Neural progenitor cell (in vitro differentiated cells): ENCODE data around the gene SLC9A3. TPM values are rescaled to one million over a fixed set of nuclear protein-coding genes. Genes with fewer than 3 reads are reported as not detected.
A peak's percentile ranks its signal among the peaks of the same experiment; 100 is the strongest.

Experiments used
- DNase-seq: peaks from one replicate; pipeline ENCODE4 v3.0.0-alpha.2; 2016; ENCODE audit warnings: low spot score
- H2AFZ ChIP-seq: fragments of 200-600 bp; sonication (generic); replicated peaks from 2 replicates; pipeline ENCODE4 v1.6.1; 2016; ENCODE audit warnings: antibody characterized with exemption
- H3F3A ChIP-seq: fragments of 200-600 bp; sonication (generic); 2 replicates; pipeline ENCODE4 v1.6.1; 2016; ENCODE audit warnings: antibody characterized with exemption, low read depth
- H3K27ac ChIP-seq: fragments of 200-600 bp; sonication (generic); 2 replicates; pipeline ENCODE4 v1.5.1; 2016; ENCODE audit warnings: mild to moderate bottlenecking
- H3K27me3 ChIP-seq: fragments of 200-600 bp; sonication (generic); 2 replicates; pipeline ENCODE4 v1.6.1; 2016; ENCODE audit warnings: mild to moderate bottlenecking, moderate library complexity
- H3K36me3 ChIP-seq: fragments of 200-600 bp; sonication (generic); 2 replicates; pipeline ENCODE4 v1.5.1; 2016
- H3K4me1 ChIP-seq: fragments of 200-600 bp; sonication (generic); 2 replicates; pipeline ENCODE4 v1.6.1; 2016; ENCODE audit warnings: mixed run types
- H3K4me2 ChIP-seq: fragments of 200-600 bp; sonication (generic); 2 replicates; pipeline ENCODE4 v1.6.1; 2016
- H3K4me3 ChIP-seq: fragments of 200-600 bp; sonication (generic); 2 replicates; pipeline ENCODE4 v1.5.1; 2016
- H3K79me2 ChIP-seq: fragments of 200-600 bp; sonication (generic); 2 replicates; pipeline ENCODE4 v1.6.1; 2016; ENCODE audit warnings: low read depth
- H3K9ac ChIP-seq: fragments of 200-600 bp; sonication (generic); 2 replicates; pipeline ENCODE4 v1.6.1; 2016
- H3K9me3 ChIP-seq: fragments of 200-600 bp; sonication (generic); 2 replicates; pipeline ENCODE4 v1.5.1; 2016; ENCODE audit warnings: low read depth
- H4K20me1 ChIP-seq: fragments of 200-600 bp; sonication (generic); 2 replicates; pipeline ENCODE4 v1.6.1; 2016; ENCODE audit warnings: low read depth
- H3K27ac Mint-ChIP-seq: 3 replicates; pipeline ENCODE4 v1.8.0; 2021; ENCODE audit warnings: mixed read lengths
- H3K27me3 Mint-ChIP-seq: 2 replicates; pipeline ENCODE4 v1.8.0; 2022; ENCODE audit warnings: low read depth, mild to moderate bottlenecking, inconsistent platforms, moderate library complexity, mixed read lengths; ENCODE audit not compliant: insufficient read depth
- H3K36me3 Mint-ChIP-seq: 3 replicates; pipeline ENCODE4 v1.8.0; 2021; ENCODE audit warnings: mixed read lengths
- H3K4me1 Mint-ChIP-seq: 3 replicates; pipeline ENCODE4 v1.8.0; 2021; ENCODE audit warnings: mixed read lengths
- H3K4me3 Mint-ChIP-seq: 3 replicates; pipeline ENCODE4 v1.8.0; 2021; ENCODE audit warnings: mild to moderate bottlenecking, moderate library complexity, mixed read lengths
- H3K9me3 Mint-ChIP-seq: 3 replicates; pipeline ENCODE4 v1.8.0; 2020; ENCODE audit warnings: mixed read lengths
- CTCF ChIP-seq: fragments of 200-600 bp; sonication (generic); IDR thresholded peaks from 2 replicates; pipeline ENCODE4 v1.5.1; 2017; ENCODE audit warnings: antibody characterized with exemption, mild to moderate bottlenecking
- EZH2 ChIP-seq: fragments of 200-600 bp; sonication (generic); IDR thresholded peaks from 2 replicates; pipeline ENCODE4 v1.6.1; 2017; ENCODE audit warnings: antibody characterized with exemption, mild to moderate bottlenecking, moderate library complexity
- EZH2phosphoT487 ChIP-seq: fragments of 200-600 bp; sonication (generic); IDR thresholded peaks from 2 replicates; pipeline ENCODE4 v1.6.1; 2017; ENCODE audit warnings: antibody characterized with exemption
- total RNA-seq: library from RNA; depleted of rRNA; stranded (reverse); fragments of >200 nt; gene quantifications from 2 replicates; pipeline ENCODE4 v1.2.3, GENCODE V29; 2015; ENCODE audit warnings: low replicate concordance

Gene SLC9A3
- total RNA-seq, 1 donor from 2014 or later = 1.4 TPM

DNA sequence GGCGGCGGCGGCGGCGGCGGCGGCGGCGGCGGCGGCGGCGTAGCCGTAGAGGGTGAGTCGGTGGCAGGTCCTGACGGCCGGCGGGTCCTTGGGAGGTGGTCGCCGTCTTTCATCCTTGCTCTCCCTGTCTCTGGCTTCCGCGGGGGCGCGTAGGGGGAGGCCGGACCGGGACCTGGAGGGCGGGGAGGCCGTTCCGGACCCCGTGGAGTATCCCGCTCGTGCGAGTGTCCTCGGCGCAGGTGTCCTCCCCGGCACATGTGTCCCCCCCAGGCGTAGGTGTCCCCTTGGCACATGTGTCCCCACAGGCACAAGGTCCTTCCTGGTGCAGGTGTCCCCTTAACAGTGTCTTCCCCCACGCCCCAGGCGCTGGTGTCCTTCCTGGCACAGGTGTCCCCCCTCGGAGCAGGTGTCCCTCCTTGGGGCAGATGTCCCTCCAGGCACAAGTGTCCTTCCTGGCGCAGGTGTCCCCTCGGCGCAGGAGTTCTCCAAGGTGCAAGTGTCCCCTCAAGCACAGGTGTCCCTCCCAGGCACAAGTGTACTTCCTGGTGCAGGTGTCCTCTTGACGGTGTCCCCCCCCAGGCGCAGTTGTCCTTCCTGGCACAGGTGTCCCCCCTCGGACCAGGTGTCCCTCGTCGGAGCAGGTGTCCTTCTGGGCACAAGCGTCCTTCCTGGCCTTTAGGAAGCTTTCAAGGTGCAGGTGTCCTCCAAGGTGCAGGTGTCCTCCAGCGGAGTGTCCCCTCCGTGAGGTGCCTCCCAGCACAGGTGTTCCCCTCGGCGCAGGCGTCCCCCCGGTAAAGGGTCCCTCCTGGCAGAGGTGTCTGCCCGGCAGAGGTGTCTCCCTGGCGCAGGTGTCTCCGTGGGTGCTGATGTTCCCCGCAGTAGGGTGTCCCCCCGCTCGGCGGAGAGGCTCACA lies 80.8 kb downstream of the SLC9A3 start:
- H3K4me1 Mint-ChIP-seq = peaks cover 21% of the 10 kb centered on the region
- Histone ChIP-seq H3K36me3 (no peaks in the 10 kb centered on the region), H4K20me1 (no peaks in the 10 kb centered on the region), H3K9ac (peak overlapping the region; percentile 75), H3K79me2 (peaks cover 20% of the 10 kb centered on the region), H3F3A (no peaks in the 10 kb centered on the region), H3K4me1 (peaks cover 12% of the 10 kb centered on the region), H2AFZ (peak overlapping the region; percentile 93), H3K27ac (no peak overlapping the region), H3K9me3 (no peaks in the 10 kb centered on the region), H3K4me3 (peak overlapping the region; percentile 92), H3K27me3 (no peaks in the 10 kb centered on the region), H3K4me2 (peak overlapping the region; percentile 100)
- no peak for TF ChIP-seq EZH2phosphoT487
- TF ChIP-seq EZH2 = no peak
- no peak for TF ChIP-seq CTCF
- H3K27ac Mint-ChIP-seq = no peak overlapping the region
- H3K4me3 Mint-ChIP-seq = peak overlapping the region; percentile 99
- H3K36me3 Mint-ChIP-seq = peaks cover 13% of the 10 kb centered on the region
- DNase-seq = no peak
- H3K9me3 Mint-ChIP-seq = no peaks in the 10 kb centered on the region
- H3K27me3 Mint-ChIP-seq = peaks cover 4% of the 10 kb centered on the region

- Histone ChIP-seq H3F3A (no peaks in the 10 kb centered on the region), H3K9me3 (no peaks in the 10 kb centered on the region), H2AFZ (peak within 1 kb of the TSS; percentile 93), H3K27me3 (no peaks in the 10 kb centered on the region), H3K36me3 (no peaks in the 10 kb centered on the region), H3K79me2 (peaks cover 20% of the 10 kb centered on the region), H3K4me3 (peak within 1 kb of the TSS; percentile 92), H4K20me1 (no peaks in the 10 kb centered on the region), H3K4me2 (peak within 1 kb of the TSS; percentile 100), H3K4me1 (peaks cover 12% of the 10 kb centered on the region), H3K9ac (peak within 1 kb of the TSS; percentile 75), H3K27ac (no peak within 1 kb of the TSS)
- peaks cover 21% of the 10 kb centered on the region for H3K4me1 Mint-ChIP-seq
- H3K9me3 Mint-ChIP-seq = no peaks in the 10 kb centered on the region
- H3K36me3 Mint-ChIP-seq = peaks cover 7% of the 10 kb centered on the region
- H3K27me3 Mint-ChIP-seq = peaks cover 4% of the 10 kb centered on the region
- TF ChIP-seq EZH2phosphoT487 = peak; percentile 43
- TF ChIP-seq CTCF = no peak
- peak; percentile 58 for TF ChIP-seq EZH2
- H3K27ac Mint-ChIP-seq = peak within 1 kb of the TSS; percentile 94
- H3K4me3 Mint-ChIP-seq = peak within 1 kb of the TSS; percentile 99
- DNase-seq = peak; percentile 91
Measured at GRCh38 chr5:442335-443238, 81.7 kb downstream of the SLC9A3 start, which contains the start of gene EXOC3. Gene EXOC3, plus strand, starts transcription at chr5:443176. Its CDS starts 3,030 bp downstream, at chr5:446206.

DNA sequence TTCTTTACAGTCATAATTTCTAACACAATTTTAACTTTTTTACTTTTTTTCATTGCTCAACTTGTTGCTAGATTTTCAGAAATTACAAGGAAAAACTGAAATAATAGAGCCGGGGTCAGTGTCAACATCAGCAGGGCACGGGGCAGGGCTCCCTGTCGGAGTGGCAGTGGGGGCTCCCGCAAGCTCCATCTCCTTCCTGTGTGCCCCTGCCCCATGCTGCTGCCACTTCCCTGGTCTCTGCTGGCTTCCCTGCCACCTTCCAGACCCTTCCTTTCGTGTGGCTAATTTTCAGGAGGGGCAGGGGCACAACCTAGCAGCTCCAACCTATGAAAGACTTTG lies 82.3 kb downstream of the SLC9A3 start:
- Mint-ChIP-seq H3K36me3 (peaks cover 6% of the 10 kb centered on the region), H3K9me3 (no peaks in the 10 kb centered on the region), H3K4me3 (peak overlapping the region; percentile 99), H3K27me3 (peaks cover 4% of the 10 kb centered on the region), H3K27ac (no peak overlapping the region), H3K4me1 (peaks cover 21% of the 10 kb centered on the region)
- Histone ChIP-seq H2AFZ (no peak overlapping the region), H3K27ac (no peak overlapping the region), H3K79me2 (peaks cover 20% of the 10 kb centered on the region), H3K9ac (no peak overlapping the region), H3K27me3 (no peaks in the 10 kb centered on the region), H3K36me3 (no peaks in the 10 kb centered on the region), H3K4me1 (peaks cover 12% of the 10 kb centered on the region), H3F3A (no peaks in the 10 kb centered on the region), H3K4me3 (peak overlapping the region; percentile 92), H3K4me2 (peak overlapping the region; percentile 100), H4K20me1 (no peaks in the 10 kb centered on the region), H3K9me3 (no peaks in the 10 kb centered on the region)
- no peak for DNase-seq
- TF ChIP-seq CTCF = no peak
- no peak for TF ChIP-seq EZH2phosphoT487
- no peak for TF ChIP-seq EZH2
